CD4-positive, alpha-beta T cell treated with Interleukin-17A for 4 hours (primary cell): ENCODE data around the gene IMMP1L.

Experiments
- DNase-seq: peaks from one replicate; pipeline ENCODE4 v3.0.0-alpha.2; 2020; ENCODE audit warnings: mixed read lengths

The IMMP1L gene

DNA sequence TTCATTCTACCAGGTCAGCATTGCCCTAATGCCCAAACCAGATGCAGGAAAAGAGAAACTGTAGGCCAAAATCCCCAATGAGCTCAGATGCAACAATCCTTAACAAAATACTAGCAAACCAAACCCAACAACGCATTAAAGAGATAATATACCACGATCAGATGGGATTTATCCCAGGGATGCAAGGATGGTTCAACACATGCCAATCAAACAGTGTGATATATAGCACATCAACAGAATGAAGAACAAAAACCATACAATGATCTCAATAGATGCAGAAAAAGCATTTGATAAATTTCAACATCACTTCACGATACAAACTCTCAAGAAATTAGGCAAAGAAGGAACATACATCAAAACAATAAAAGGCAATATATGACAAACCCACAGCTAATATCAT is 45.0 kb downstream of the IMMP1L start:
- no peak for DNase-seq

DNA sequence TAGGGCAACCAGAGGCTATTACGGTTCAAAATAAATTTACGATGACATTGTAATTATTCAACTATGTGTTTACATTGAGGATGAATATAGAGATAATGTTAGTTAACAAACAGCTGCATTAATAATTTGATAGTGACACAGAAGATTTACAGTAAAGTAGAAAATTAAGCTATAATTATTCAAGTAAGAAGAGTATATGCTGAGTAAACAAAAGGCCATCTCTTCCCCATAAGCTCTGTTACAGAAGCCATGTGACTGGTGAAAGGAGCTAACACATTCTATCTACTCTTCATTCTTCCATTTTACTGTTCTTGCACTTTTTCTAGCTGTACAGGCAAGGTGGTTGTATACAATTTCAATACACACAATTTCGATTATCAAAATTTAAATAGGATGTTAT is 54.2 kb downstream of the IMMP1L start:
- DNase-seq = no peak

DNA sequence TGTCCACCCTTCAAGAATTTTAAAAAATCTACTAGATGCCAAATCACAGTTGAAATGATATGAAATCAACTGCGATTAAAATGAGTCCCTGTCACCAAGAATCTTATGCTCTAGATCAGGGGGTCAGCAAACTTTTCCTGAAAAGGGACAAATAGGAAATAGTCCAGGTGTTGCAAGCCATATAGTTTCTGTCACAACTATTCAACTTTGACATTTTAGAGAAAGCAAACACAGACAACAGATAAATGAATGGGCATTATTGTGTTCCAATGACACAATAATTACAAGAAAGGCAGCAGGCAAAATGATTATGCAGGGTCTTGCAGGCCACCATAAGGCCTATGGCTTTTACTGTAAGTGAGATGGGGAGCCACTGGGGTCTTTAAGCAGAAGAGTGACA is 58.6 kb downstream of the IMMP1L start:
- DNase-seq = no peak

DNA sequence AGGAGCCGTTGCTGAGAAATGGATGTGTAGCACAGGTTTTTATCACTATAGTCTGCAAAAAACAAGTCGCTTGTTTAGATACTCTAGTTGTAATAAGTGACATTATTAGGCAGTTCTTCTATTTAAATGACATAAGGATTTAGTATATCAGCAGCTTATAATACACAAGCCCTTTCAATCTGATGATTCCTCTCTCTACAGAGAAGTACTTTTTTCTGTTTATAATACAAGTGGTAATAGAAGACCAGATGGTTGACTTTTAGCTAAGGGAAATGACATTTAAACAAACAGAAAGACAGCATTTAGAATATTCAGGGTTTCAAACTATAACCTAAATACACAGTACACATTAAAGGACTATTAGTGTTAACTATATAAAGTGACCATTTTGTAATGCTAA is 60.4 kb downstream of the IMMP1L start:
- DNase-seq = no peak

DNA sequence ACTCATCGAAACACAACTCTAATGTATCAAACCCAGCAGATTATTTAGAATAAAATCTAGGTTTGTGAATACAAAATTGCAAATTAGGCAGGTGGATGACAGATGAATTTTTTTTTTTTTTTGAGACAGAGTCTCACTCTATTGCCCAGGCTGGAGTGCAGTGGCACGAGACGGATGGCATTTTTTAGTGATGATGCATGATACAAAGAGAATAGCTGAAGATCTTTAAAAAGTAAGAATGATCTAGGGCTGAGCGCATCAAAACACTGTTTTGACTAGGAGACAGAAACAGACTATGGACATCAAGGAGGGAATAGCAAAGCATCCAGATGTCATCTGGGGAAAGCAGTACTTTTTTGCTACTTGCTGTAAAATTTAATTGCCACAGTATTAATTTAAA is 63.8 kb downstream of the IMMP1L start:
- no peak for DNase-seq

DNA sequence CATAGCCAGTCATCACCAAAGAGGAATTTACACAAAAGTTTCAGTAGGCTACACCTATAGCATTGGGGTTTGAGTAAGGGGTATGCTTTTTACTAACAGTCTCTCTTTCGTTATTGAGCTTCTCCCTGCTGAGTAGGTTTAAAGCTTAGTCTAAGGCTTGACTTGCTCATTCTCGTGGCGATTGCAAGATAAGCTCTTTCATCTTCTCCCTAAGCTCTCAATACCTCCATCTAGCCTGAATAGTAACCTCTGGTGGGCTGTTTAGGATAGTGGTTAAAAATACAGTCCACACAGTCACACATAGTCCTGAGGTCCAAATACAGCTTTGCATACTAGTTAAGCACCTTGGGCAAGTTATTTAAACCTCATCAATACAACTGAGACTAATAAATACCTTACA is 65.6 kb downstream of the IMMP1L start:
- no peak for DNase-seq

DNA sequence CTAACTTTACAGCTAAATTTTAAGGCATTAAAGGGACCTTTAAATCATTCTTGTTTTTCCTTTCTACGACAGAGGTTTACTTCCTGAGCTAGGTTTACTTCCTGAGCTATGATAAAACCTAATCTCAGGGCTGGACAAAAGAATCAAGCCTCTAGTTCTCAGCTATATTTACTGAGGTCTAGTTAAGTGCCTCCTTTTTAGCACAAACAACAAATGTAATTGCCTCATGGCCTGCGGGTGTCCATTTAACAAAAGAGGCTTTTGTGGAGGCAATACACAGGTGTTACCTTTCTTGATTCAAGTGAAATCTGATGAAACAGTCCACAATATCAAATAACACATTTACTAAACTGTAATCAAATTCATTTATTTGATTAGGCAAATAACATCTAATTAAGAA is 67.3 kb downstream of the IMMP1L start:
- no peak for DNase-seq

DNA sequence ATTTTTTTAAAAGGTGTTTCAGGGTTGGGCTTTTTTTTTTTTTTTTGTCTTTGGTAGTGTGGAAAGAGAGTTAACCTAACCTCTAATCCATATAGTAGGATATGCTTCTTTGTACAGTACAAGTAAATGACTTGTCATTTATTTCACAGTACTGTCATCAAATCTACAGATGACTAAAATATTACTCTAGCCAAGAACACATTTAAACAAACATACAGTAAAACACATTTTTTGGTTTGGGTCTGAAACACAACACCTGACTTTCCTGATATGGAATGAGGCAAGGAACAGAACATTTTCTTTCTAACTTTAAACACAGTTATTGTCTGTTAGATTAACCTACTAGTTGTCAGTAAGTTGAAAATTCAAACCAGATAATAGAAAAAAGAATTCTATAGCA is 68.1 kb downstream of the IMMP1L start:
- DNase-seq = no peak

DNA sequence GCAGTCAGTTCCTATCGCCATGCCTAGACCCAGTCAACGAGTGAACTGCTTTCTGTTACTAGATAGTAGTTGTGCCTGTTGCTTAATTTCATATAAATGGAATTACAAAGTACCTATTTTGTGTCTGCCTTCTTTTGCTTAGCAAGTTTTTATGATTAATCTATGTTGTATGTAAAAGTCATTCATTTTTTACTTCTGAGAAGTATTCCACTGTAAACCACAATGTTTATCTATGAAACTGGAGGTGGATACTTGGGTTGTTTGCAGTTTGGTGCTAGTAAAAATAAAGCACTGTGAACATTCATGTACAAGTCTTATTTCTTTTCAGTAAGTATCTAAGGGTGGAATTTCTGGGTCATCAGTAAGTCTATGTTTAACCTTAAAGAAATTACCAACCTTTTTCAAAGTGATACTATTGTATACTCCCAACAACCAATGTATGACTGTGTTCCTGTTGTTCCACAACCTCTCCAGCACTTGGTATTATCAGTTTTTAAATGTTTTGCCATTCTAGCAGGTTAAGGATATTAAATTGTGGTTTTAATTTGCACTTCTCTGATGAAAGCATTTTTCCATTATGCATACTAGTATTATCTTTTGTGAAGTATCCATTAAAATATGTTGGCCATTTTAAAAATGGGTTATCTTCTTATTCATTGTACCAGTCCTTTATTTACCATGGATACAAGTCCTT is 71.5 kb downstream of the IMMP1L start:
- no peak for DNase-seq

DNA sequence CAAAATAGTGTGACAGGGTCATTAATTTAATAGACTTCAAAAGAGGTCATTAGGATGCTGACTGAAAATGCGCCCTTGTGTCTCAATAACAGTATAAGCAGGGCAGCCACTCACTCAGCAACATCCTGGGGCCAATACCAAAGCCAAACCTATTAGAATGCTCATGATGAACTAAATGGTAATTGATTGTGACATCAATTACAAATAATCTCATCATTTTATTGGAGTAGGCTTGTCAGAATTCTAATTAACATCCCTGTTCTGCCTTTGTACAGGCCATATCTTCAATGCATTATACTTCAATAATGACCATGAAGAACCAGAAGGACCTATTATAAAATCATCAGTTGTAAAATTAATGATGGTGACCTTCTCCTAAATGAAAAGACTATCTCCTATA is 75.6 kb downstream of the IMMP1L start:
- no peak for DNase-seq

DNA sequence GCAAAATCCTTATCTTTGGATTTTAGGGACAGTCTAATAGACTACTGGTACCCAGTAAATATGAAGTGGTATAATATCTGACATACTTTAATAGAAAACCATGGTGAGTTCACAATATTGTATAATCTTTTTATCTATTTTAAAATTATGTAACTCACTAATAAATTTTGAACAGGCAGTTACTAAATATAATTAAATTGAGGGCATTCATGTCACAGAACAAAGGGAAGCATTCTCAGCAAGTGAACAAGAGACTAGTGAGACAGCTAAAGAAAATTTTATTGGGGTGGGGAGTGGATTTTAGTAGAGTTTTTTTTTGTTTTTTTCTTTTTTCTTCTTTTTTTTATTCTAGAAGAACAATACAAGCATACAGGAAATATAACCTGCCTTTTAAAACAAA is 84.8 kb downstream of the IMMP1L start:
- no peak for DNase-seq

DNA sequence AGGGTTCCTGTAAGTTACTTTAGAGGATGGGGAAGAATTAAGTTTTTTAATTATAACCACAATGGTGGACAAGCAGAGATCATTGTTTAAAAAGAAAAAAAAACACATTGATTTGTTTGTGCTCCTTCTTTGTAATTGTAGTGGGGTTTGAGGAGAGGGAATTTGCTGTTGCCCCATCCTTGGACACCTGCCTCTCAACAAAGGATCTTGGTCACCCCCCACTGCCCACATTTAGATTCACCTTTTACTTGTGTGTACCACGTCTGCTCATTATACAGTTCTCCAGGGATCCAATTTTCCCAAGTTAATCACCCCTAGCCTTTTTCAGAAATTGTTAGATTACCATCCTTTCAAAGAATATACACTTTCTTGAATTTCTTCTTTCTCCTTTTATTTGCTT is 86.7 kb downstream of the IMMP1L start:
- no peak for DNase-seq

DNA sequence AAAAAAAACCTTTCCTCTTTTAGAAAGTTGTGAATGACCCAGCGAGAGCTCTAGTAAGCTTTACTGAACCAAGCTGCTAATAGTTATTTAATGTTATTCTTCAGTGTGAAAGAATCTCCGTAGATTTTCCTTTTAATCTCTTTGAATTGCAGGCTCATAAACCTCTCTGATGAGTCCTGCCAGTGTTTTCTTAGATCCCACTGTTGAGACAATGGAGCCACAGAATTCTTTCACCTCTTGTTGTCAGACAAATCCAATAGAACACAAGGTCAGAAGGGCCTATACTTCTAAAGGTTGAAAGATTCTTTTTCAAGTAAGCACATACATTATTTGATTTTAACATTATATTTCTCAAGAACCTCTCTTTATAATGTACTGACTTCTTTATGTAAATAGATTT is 87.6 kb downstream of the IMMP1L start:
- DNase-seq = no peak

DNA sequence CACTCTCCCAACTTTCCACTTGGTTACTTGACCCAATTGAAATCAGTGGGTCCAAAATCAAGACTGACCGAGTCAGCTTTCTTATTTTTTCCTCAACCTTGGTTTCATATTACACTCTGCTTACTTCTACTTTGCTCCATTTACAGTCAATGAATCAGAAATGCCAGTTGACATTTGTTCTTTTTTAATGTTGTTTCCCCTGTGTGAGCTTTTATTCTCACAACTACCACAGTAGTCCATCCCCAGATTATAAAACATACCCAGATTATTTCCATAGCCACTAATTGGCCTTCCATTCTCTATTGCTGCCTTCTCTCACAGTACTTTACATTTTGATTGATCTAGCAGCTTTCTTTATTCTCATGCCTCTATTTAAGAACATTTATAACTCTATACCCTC is 89.8 kb downstream of the IMMP1L start:
- no peak for DNase-seq

DNA sequence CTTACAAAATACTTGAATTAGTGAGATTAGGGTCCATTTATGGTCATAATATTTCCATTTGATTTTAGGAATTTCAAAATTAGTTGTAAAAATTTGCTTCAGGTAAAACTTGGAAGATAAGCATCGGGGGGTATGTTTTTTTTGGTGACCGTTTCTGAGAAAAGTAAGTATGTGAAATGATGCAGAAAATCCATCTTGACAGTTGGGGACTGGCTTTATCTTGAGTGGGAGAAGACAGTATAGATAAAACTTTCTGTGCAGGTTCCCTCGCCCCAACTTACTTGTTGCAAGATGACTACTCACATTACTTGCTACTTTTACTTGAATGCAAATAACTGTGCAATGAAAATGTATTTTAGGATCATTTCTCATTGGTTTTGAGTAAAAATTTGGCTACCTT is 90.3 kb downstream of the IMMP1L start:
- DNase-seq = no peak

DNA sequence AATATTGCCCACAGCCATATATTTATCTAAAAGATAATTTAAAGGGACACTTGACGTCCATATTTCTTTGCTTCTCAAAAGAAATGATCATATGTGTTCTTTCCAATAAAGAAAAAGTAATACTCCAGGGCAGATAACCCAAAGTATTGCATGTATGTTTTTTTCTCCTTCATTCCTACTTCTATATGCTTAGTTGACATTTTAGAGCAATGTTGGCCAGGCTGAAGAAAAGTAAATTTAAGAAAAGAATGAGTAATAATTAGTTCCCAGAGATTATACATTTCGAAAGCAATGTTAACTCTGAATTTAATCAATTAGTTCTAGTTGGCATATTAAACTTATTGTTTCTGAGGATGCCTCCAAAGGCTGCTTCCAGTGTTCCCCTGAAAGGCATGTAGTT is 91.6 kb downstream of the IMMP1L start:
- no peak for DNase-seq

DNA sequence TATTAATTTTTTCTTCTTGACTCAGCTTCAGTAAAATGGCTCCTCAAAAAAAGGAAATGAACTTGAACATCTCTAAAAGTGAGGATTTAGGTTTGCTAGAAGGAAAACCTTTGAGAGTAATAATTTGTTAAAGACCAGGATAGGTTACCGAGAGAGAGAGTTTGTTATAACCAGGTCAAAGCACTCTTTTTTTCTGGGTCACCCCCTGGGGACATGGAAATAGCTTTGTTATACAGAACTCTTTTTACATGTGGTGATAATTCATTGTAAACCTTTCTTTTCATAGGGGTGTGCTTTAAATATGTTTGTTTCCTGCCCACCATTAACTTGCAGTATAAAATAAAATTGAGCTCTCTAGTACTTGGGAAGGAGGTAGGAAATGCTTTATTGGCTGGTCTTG is 92.1 kb downstream of the IMMP1L start:
- DNase-seq = no peak

DNA sequence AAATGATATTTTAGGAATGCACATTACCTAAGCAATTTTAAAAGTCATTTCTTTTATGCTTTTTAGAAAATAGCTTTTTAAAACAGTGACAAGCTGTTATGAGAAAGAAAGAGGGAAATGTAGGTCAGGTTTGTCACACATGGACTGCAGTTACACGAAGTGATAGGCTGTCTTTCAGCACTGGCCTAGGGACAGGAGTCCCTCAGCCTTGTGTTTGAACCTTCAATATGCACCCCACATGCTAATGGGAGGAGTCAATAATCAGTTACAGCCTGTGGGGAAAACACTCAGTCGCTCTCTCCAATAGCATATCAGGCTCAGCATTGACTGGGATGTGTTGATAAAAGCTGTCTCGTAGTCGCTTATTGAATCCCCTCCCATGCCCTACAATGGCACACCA is 94.0 kb downstream of the IMMP1L start:
- no peak for DNase-seq

DNA sequence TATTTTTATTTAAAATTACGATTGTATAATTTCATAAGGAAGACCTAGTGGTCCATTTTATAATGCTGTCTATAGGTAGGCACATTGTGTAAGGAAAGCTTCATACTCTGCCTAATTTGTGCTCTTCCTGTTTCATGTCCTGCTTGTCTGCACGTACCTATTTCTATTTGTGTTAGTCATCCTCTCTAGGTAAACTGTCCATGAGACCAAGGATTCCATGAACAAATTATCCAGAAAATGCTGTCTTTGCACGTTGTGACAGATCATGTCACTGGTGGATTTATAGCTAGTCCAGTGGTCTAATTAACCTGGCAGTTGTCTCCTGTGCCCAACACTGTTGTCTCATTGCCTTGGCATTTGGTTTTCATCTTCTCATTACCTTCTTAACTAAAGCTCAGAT is 95.1 kb downstream of the IMMP1L start:
- no peak for DNase-seq

DNA sequence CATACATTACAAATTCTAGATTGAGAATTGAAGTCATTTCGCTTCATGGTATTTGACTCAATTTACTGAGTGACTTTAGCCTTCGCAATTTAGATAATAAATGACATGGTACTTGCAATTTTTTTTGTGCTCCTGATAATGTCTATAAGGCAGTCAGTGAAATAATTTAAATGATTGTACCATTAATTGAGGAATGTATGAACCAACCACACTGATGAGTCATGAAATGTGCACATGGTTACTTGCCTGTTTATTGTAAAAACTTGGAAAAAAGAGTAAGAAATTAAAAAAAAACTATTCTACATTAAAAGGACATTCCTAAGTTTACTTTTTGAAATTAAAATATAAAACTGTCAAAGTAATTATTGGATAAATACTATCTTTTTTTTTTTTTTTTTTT is 96.5 kb downstream of the IMMP1L start:
- DNase-seq = no peak

DNA sequence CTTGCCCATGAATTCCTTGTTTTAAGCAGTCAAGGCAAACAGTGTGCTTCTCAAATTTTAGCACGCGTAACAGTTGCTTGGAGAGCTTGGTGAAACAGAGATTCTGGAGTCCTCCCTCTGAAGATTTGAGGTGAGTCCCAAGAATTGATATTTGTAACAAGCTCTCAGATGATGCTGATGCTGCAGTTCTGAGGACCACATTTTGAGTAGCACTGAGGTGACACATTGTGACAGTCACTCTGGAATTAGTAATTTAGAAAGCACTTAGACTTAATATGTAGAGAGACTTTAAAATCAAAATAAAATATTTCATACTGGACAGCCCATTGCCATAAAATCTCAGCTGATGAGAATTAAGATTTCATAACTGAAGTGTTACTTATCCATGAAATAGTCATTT is 101.2 kb downstream of the IMMP1L start:
- DNase-seq = no peak

DNA sequence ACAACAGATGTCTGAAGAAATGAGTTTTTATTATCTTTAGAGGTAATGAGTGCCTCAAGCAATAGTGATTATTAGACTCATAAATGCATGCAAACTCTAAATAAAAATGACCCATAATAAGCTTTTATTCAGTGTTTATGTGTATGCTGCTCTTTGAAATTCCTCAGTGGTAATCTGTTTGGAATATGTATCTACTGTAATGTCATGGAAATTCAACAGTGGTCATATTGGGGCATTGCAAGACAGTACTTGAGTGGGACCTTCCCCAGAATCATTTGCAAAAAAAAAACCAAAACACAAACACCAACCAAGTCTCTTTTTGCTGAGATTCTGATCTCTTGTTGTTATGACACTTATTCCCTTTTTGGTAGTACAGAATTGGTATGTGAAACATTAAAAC is 104.8 kb downstream of the IMMP1L start:
- no peak for DNase-seq

DNA sequence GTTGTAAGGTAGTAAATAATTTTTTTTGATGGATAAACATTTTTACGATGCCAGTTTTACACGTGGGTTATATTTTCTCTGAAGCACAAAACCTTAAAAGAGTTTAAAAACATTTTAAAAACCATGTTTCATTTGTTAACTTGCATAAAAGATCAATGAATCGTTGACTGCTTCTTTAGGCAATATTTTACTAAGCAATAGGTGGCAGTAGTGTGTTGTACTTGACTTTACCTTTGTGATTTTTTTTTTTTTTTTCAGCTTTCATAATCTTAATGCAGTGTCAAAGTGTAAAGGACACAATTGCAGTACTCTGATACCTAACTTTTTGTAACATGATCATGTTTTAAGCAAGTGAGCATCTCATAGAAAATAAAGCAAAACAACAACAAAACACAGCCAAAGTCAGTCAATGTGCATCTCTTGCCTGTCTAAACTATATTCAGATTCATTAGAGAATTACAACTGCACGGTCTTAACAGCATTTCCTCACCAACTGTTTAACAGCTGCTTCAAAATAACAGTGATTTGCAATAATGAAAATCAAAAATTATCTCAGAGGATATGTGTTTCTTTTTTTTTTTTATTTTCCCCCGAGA is 112.1 kb downstream of the IMMP1L start:
- DNase-seq = no peak

DNA sequence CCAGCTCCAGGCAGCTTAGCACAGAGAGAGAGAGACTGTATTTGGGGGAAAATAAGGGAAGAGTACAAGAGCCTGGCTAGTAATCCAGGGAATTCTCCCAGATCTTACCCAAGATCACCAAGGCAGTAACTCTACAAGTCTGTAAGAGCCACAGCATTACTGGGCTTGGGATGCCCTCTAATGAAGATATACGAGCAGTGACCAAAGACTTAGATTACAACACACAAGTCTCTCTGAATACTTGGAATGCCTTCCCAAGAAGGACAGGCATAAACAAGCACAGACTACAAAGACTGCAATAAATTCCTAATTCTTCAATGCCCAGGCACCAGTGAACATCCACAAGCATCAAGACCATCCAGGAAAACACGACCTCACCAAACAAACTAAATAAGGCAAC is 122.0 kb downstream of the IMMP1L start:
- no peak for DNase-seq

DNA sequence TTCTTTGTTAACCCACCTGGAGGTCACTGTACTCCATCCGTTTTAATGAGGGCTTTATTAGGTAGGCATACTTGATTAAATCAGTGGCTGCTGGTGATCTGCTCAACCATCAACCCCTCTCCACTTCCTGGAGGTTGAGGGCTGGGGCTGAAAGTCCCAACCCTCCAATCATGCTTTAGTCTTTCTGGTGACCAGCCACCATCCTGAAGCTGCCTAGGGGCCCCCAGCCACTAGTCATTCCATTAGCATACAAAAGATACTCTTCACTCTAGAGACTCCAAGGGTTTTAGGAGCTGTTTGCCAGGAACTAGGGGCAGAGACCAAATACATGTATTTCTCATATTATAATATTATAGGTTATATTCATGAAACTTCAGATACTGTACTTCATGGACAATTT is 126.3 kb downstream of the IMMP1L start:
- no peak for DNase-seq
